HL-60/S4 (cell line): ENCODE measurements around the gene CREG2.

Experiments
- in situ Hi-C: fragments of 300-500 bp; cut with MboI; formaldehyde crosslinking; loops from 2 replicates; pipeline ENCODE4 v1.14.3; 2022; ENCODE audit warnings: low sequenced_read_pairs

CREG2 gene

GRCh38 chr2:101380376-101380775 is 6.9 kb downstream of the CREG2 start:
- in situ Hi-C loops: loop anchor here (25.0 kb wide), 1 partner anchor 368 kb away; the partner anchor contains the start of gene RPL31

GRCh38 chr2:101379091-101379490 is 8.2 kb downstream of the CREG2 start:
- in situ Hi-C loops: loop anchor here (25.0 kb wide), 1 partner anchor 367 kb away; the partner anchor contains the start of gene RPL31

GRCh38 chr2:101375653-101376052 is 11.7 kb downstream of the CREG2 start:
- in situ Hi-C loops: loop anchor here (25.0 kb wide), 1 partner anchor 363 kb away; the partner anchor contains the start of gene RPL31

- in situ Hi-C loops: loop anchor here (25.0 kb wide), 1 partner anchor 363 kb away; the partner anchor contains the start of gene RPL31
Observed at GRCh38 chr2:101374821-101375561, 12.3 kb downstream of the CREG2 start.

GRCh38 chr2:101372792-101373191 is 14.5 kb downstream of the CREG2 start:
- in situ Hi-C loops: no loop called here

- in situ Hi-C loops: no loop called here
Observed at GRCh38 chr2:101371636-101372035, 15.7 kb downstream of the CREG2 start.

GRCh38 chr2:101369100-101369499 is 18.2 kb downstream of the CREG2 start:
- in situ Hi-C loops: no loop called here

- in situ Hi-C loops: no loop called here
Observed at GRCh38 chr2:101368376-101368775, 18.9 kb downstream of the CREG2 start.

- in situ Hi-C loops: no loop called here
Observed at GRCh38 chr2:101367508-101367907, 19.8 kb downstream of the CREG2 start.

GRCh38 chr2:101364878-101365277 is 22.4 kb downstream of the CREG2 start:
- in situ Hi-C loops: no loop called here

GRCh38 chr2:101362777-101363176 is 24.5 kb downstream of the CREG2 start:
- in situ Hi-C loops: no loop called here

- in situ Hi-C loops: no loop called here
Observed at GRCh38 chr2:101362316-101362715, 25.0 kb downstream of the CREG2 start.

- in situ Hi-C loops: no loop called here
Observed at GRCh38 chr2:101361522-101361921, 25.8 kb downstream of the CREG2 start.

GRCh38 chr2:101361121-101361520 is 26.2 kb downstream of the CREG2 start:
- in situ Hi-C loops: no loop called here

- in situ Hi-C loops: no loop called here
Observed at GRCh38 chr2:101360232-101360631, 27.1 kb downstream of the CREG2 start.

- in situ Hi-C loops: no loop called here
Observed at GRCh38 chr2:101359410-101359954, 27.8 kb downstream of the CREG2 start.

- in situ Hi-C loops: no loop called here
Observed at GRCh38 chr2:101357376-101357775, 29.9 kb downstream of the CREG2 start.

GRCh38 chr2:101356521-101356920 is 30.8 kb downstream of the CREG2 start:
- in situ Hi-C loops: no loop called here

- in situ Hi-C loops: no loop called here
Observed at GRCh38 chr2:101356055-101356454, 31.2 kb downstream of the CREG2 start.

GRCh38 chr2:101355401-101356054 is 31.8 kb downstream of the CREG2 start:
- in situ Hi-C loops: no loop called here

GRCh38 chr2:101354420-101355311 is 32.6 kb downstream of the CREG2 start:
- in situ Hi-C loops: no loop called here
